Keratinocyte (primary cell): Measurements from ENCODE around the gene LINC01488. TPM values are rescaled to one million over a fixed set of nuclear protein-coding genes. Genes with fewer than 3 reads are reported as not detected.

Experiments used
- DNase-seq: peaks from one replicate; pipeline ENCODE4 v3.0.0-alpha.2; 2011; ENCODE audit warnings: low read depth, missing footprints, low spot score
- FAIRE-seq: peaks from 2 replicates; lab custom pipeline; 2011; peaks lifted over from hg19 to GRCh38; lab: Jason Lieb, UNC
- H2AFZ ChIP-seq: 2 replicates; pipeline ENCODE4 v1.6.0; 2012; ENCODE audit warnings: low read length, control low read depth, inconsistent platforms; ENCODE audit not compliant: control insufficient read depth
- H3K27ac ChIP-seq: 2 replicates; pipeline ENCODE4 v1.5.1; 2011; ENCODE audit warnings: low read length; ENCODE audit not compliant: control insufficient read depth, insufficient read depth
- H3K27me3 ChIP-seq: 3 replicates; pipeline ENCODE4 v1.6.0; 2011; ENCODE audit warnings: low read length; ENCODE audit not compliant: control insufficient read depth, insufficient read depth; ENCODE audit errors: extremely low read depth
- H3K36me3 ChIP-seq, 2 experiments: 2 replicates in 1 of 2; 3 replicates in 1 of 2; pipeline ENCODE4 v1.5.1; 2011; ENCODE audit warnings: low read length in 2 of 2, mild to moderate bottlenecking in 1 of 2; ENCODE audit not compliant: control insufficient read depth in 2 of 2, insufficient read depth in 2 of 2; ENCODE audit errors: extremely low read depth in 1 of 2
- H3K4me1 ChIP-seq: 3 replicates; pipeline ENCODE4 v1.5.1; 2011; ENCODE audit warnings: low read length; ENCODE audit not compliant: control insufficient read depth, insufficient read depth; ENCODE audit errors: extremely low read depth
- H3K4me2 ChIP-seq: 3 replicates; pipeline ENCODE4 v1.6.0; 2011; ENCODE audit warnings: low read depth, low read length; ENCODE audit not compliant: control insufficient read depth, insufficient read depth; ENCODE audit errors: extremely low read depth
- H3K4me3 ChIP-seq, 3 experiments: fragments of 200-600 bp in 1 of 3; sonication (generic) in 1 of 3; 2 replicates in 2 of 3; 3 replicates in 1 of 3; pipeline ENCODE4 v1.5.1; 2011 to 2016; ENCODE audit warnings: low read length in 3 of 3, mild to moderate bottlenecking in 3 of 3, control low read depth in 2 of 3, inconsistent platforms in 1 of 3, low read depth in 1 of 3, mixed read lengths in 1 of 3, mixed run types in 1 of 3, moderate library complexity in 1 of 3; ENCODE audit not compliant: control insufficient read depth in 2 of 3, insufficient read depth in 2 of 3; ENCODE audit errors: extremely low read depth in 1 of 3
- H3K79me2 ChIP-seq: 2 replicates; pipeline ENCODE4 v1.6.0; 2012; ENCODE audit warnings: low read length; ENCODE audit not compliant: control insufficient read depth, insufficient read depth
- H3K9ac ChIP-seq: 3 replicates; pipeline ENCODE4 v1.6.0; 2011; ENCODE audit warnings: low read length; ENCODE audit not compliant: control insufficient read depth, insufficient read depth; ENCODE audit errors: extremely low read depth
- H3K9me1 ChIP-seq: 3 replicates; pipeline ENCODE4 v1.6.0; 2011; ENCODE audit warnings: low read length; ENCODE audit not compliant: control insufficient read depth, insufficient read depth; ENCODE audit errors: extremely low read depth
- H3K9me3 ChIP-seq: 2 replicates; pipeline ENCODE4 v1.5.1; 2012; ENCODE audit warnings: low read depth, low read length; ENCODE audit not compliant: control insufficient read depth
- H4K20me1 ChIP-seq: 3 replicates; pipeline ENCODE4 v1.6.0; 2011; ENCODE audit warnings: low read length; ENCODE audit not compliant: control insufficient read depth, insufficient read depth; ENCODE audit errors: extremely low read depth
- EZH2 ChIP-seq: IDR thresholded peaks from one replicate; pipeline ENCODE4 v1.6.1; 2012; ENCODE audit warnings: inconsistent platforms, mild to moderate bottlenecking, low read length, moderate library complexity
- dilution Hi-C: fragments of 300-500 bp; cut with MboI; formaldehyde crosslinking; loops from one replicate; pipeline ENCODE4 v1.7.0; 2020; ENCODE audit warnings: low sequenced_read_pairs; ENCODE audit not compliant: extremely low pct_ligation_motif_present
- polyA plus RNA-seq, 5 experiments: library from polyadenylated mRNA; depleted of rRNA in 3 of 5; stranded (reverse) in 3 of 5; stranded (forward) in 1 of 5; unstranded in 1 of 5; fragments of >200 nt; gene quantifications; 1 replicate in 1 of 5; 2 replicates in 3 of 5; 3 replicates in 1 of 5; pipeline versions ENCODE4 v1.2.1 to v1.2.3, GENCODE V29; 2011 to 2012; ENCODE audit warnings: missing spikeins in 2 of 5, low read depth in 1 of 5, low replicate concordance in 1 of 5
- TF ChIP-seq, protein P1 (sequence below), 3 experiments: IDR thresholded peaks in 1 of 3; conservative IDR thresholded peaks in 1 of 3; optimal IDR thresholded peaks in 1 of 3; 2 replicates in 2 of 3; 3 replicates in 1 of 3; pipeline versions ENCODE3 to v1.5.1; 2011; ENCODE audit warnings: low read length in 3 of 3, mild to moderate bottlenecking in 3 of 3, moderate library complexity in 2 of 3, control low read depth in 1 of 3, inconsistent platforms in 1 of 3; ENCODE audit not compliant: insufficient read depth in 2 of 3; ENCODE audit errors: extremely low read depth in 1 of 3

LINC01488 gene
- polyA plus RNA-seq, 1 donor (not counting 4 experiments of a cell fraction or from before 2014, with no cell fraction given): not detected

DNA sequence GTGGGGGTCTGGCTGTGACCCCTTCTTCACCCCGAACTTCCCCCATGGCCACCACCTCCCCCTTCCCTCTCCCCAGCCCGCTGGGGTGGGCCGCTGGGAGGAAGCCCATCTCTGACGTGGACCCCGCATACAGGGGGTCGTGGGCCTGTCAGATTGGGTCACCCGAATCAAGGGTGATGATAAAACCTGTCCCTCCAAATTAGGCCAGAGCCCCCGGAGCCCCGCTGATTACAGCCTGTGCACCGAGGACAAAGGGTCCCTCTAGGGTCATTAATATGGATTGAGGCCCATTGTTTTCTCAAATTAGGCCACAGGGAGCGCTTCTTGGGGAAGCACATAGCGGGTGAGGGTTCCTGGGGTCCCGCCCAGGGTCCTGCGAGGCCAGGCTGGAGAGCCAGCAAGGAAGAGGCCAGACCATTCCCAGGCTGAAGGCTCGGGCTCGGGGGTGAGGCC, 4.9 kb upstream of the LINC01488 start:
- Histone ChIP-seq H4K20me1 (no peaks in the 10 kb centered on the region), H3K9me1 (no peaks in the 10 kb centered on the region), H3K4me3 (no peak overlapping the region), H3K9me3 (peaks cover 4% of the 10 kb centered on the region), H2AFZ (no peak overlapping the region), H3K27me3 (peaks cover 9% of the 10 kb centered on the region), H3K79me2 (no peaks in the 10 kb centered on the region), H3K27ac (no peak overlapping the region), H3K36me3 (no peaks in the 10 kb centered on the region), H3K9ac (no peak overlapping the region), H3K4me1 (no peaks in the 10 kb centered on the region), H3K4me2 (no peak overlapping the region)
- TF ChIP-seq EZH2: no peak
- TF ChIP-seq, protein P1, sequence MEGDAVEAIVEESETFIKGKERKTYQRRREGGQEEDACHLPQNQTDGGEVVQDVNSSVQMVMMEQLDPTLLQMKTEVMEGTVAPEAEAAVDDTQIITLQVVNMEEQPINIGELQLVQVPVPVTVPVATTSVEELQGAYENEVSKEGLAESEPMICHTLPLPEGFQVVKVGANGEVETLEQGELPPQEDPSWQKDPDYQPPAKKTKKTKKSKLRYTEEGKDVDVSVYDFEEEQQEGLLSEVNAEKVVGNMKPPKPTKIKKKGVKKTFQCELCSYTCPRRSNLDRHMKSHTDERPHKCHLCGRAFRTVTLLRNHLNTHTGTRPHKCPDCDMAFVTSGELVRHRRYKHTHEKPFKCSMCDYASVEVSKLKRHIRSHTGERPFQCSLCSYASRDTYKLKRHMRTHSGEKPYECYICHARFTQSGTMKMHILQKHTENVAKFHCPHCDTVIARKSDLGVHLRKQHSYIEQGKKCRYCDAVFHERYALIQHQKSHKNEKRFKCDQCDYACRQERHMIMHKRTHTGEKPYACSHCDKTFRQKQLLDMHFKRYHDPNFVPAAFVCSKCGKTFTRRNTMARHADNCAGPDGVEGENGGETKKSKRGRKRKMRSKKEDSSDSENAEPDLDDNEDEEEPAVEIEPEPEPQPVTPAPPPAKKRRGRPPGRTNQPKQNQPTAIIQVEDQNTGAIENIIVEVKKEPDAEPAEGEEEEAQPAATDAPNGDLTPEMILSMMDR (optimal IDR thresholded peaks at IDR 0.05 in 1 of 3, IDR thresholded peaks at IDR 0.05 in 1 of 3, conservative IDR thresholded peaks at IDR 0.05 in 1 of 3; ENCODE audit: extremely low read depth in 1 of 3, insufficient read depth in 2 of 3, low read length in 3 of 3): no peak
- FAIRE-seq (no peak), DNase-seq (no peak)
- dilution Hi-C loops: no loop called here

DNA sequence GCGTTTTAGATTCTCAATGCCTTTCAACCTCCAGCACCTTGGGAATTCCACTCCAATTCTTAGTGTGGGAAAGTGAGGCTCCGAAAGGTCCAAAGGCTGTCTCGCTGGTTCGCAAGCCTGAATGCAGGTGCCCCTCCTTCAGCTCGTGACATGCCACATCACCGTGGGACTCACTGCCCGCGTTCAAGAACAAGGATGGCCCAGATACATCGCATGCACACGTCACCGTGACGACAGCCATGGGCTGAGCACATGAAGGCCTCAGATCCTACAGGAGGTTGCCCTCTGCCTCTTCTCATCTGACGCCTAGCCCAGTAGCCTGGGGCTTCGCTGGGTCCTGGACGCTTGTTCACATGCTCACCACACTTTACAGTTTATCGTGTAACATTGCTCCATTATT, 4.4 kb upstream of the LINC01488 start:
- peaks cover 10% of the 10 kb centered on the region for H3K27me3 ChIP-seq
- no peak overlapping the region for H2AFZ ChIP-seq
- H3K4me1 ChIP-seq: no peaks in the 10 kb centered on the region
- no peak overlapping the region for H3K27ac ChIP-seq
- no peaks in the 10 kb centered on the region for H3K79me2 ChIP-seq
- FAIRE-seq (no peak), DNase-seq (no peak)
- no peaks in the 10 kb centered on the region for H4K20me1 ChIP-seq
- TF ChIP-seq, protein P1 (optimal IDR thresholded peaks at IDR 0.05 in 1 of 3, IDR thresholded peaks at IDR 0.05 in 1 of 3, conservative IDR thresholded peaks at IDR 0.05 in 1 of 3; ENCODE audit: extremely low read depth in 1 of 3, insufficient read depth in 2 of 3, low read length in 3 of 3): no peak
- no peak for TF ChIP-seq EZH2
- no peak overlapping the region for H3K4me3 ChIP-seq
- no peaks in the 10 kb centered on the region for H3K36me3 ChIP-seq
- H3K9me1 ChIP-seq: no peaks in the 10 kb centered on the region
- H3K4me2 ChIP-seq: no peak overlapping the region
- H3K9ac ChIP-seq: no peak overlapping the region
- H3K9me3 ChIP-seq: peaks cover 4% of the 10 kb centered on the region
- dilution Hi-C loops: no loop called here
